Activated CD8-positive, alpha-beta T cell treated with anti-CD3 and anti-CD28 coated beads, Interleukin-2, amount 10 ng/mL, durations not matched to agents 7 days and 5 days (primary cell): ENCODE measurements around the gene GBA3. TPM values are rescaled to one million over a fixed set of nuclear protein-coding genes. Genes with fewer than 3 reads are reported as not detected.

Source experiments
- ATAC-seq: fragments of 150-1000 bp; cut with Tn5 transposase; one replicate; pipeline ENCODE4 v1.10.0; 2021; ENCODE audit warnings: moderate library complexity
- CTCF ChIA-PET: fragments of 350-600 bp; sonication (Branson Sonifier 250); formaldehyde crosslinking; loops from one replicate; lab custom pipeline; 2021; ENCODE audit warnings: antibody characterized with exemption; lab: Charles Lee
- POLR2A ChIA-PET: fragments of 350-600 bp; sonication (Branson Sonifier 250); formaldehyde crosslinking; loops from one replicate; lab custom pipeline; 2021; ENCODE audit warnings: antibody characterized with exemption; lab: Charles Lee
- DNase-seq: peaks from one replicate; pipeline ENCODE4 v3.0.0-alpha.2; 2020
- H3K27ac Mint-ChIP-seq: one replicate; pipeline ENCODE4 v1.8.0; 2021; ENCODE audit warnings: mild to moderate bottlenecking, mixed read lengths
- H3K27me3 Mint-ChIP-seq: one replicate; pipeline ENCODE4 v1.8.0; 2021; ENCODE audit warnings: low read depth, mixed read lengths
- H3K36me3 Mint-ChIP-seq: one replicate; pipeline ENCODE4 v1.8.0; 2021; ENCODE audit warnings: low read depth, mixed read lengths
- H3K4me1 Mint-ChIP-seq: one replicate; pipeline ENCODE4 v1.8.0; 2021; ENCODE audit warnings: low read depth, mixed read lengths
- H3K4me3 Mint-ChIP-seq: one replicate; pipeline ENCODE4 v1.8.0; 2021; ENCODE audit warnings: mild to moderate bottlenecking, mixed read lengths
- H3K9me3 Mint-ChIP-seq: one replicate; pipeline ENCODE4 v1.8.0; 2022; ENCODE audit warnings: mixed read lengths; ENCODE audit not compliant: insufficient read depth
- total RNA-seq, 2 experiments: library from RNA; stranded (reverse); gene quantifications; one replicate each; pipeline ENCODE4 v1.2.3, GENCODE V29; 2021

GBA3 gene
- total RNA-seq, 2 experiments from 2014 or later = not detected

DNA sequence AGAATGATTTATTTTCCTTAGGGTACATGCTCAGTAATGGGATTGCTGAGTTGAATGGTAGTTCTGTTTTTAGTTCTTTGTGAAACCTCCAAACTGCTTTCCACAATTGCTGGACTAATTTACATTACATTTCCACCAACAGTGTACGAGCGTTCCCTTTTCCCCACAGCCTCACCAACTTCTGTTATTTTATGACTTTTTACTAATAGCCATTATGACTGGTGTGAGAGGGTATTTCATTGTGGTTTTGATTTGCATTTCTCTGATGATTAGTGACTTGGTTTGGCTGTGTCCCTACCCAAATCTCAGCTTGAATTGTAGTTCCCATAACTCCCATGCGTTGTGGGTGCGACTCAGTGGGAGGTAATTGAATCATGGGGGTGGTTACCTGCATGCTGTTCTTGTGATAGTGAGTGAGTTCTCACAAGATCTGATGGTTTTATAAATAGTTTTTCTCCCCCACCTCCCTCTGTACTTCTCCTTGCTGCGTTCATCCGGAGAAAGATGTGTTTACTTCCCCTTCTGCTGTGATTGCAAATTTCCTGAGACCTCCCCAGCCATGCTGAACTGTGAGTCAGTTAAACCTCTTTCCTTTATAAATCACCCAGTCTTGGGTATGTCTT lies 95.1 kb downstream of the GBA3 start:
- H3K9me3 Mint-ChIP-seq = no peaks in the 10 kb centered on the region
- ChIA-PET CTCF (no interaction called here), POLR2A (no interaction called here)
- no peaks in the 10 kb centered on the region for H3K36me3 Mint-ChIP-seq
- H3K4me3 Mint-ChIP-seq = no peak overlapping the region
- H3K27me3 Mint-ChIP-seq = no peaks in the 10 kb centered on the region
- no peak for DNase-seq
- no peaks in the 10 kb centered on the region for H3K4me1 Mint-ChIP-seq
- H3K27ac Mint-ChIP-seq = no peak overlapping the region
- ATAC-seq = no peak

- no peaks in the 10 kb centered on the region for H3K27me3 Mint-ChIP-seq
- no peak overlapping the region for H3K27ac Mint-ChIP-seq
- H3K4me1 Mint-ChIP-seq = no peaks in the 10 kb centered on the region
- H3K4me3 Mint-ChIP-seq = no peak overlapping the region
- DNase-seq (no peak), ATAC-seq (no peak)
- no peaks in the 10 kb centered on the region for H3K36me3 Mint-ChIP-seq
- H3K9me3 Mint-ChIP-seq = no peaks in the 10 kb centered on the region
- POLR2A ChIA-PET = no interaction called here
- CTCF ChIA-PET = no interaction called here
Measured at GRCh38 chr4:22790631-22791030, 97.9 kb downstream of the GBA3 start.

- ChIA-PET POLR2A (no interaction called here), CTCF (no interaction called here)
- Mint-ChIP-seq H3K27me3 (no peaks in the 10 kb centered on the region), H3K4me1 (no peaks in the 10 kb centered on the region), H3K4me3 (no peak overlapping the region), H3K36me3 (no peaks in the 10 kb centered on the region), H3K9me3 (no peaks in the 10 kb centered on the region), H3K27ac (no peak overlapping the region)
- no peak for DNase-seq
- no peak for ATAC-seq
Measured at GRCh38 chr4:22794732-22795131, 102.0 kb downstream of the GBA3 start.

DNA sequence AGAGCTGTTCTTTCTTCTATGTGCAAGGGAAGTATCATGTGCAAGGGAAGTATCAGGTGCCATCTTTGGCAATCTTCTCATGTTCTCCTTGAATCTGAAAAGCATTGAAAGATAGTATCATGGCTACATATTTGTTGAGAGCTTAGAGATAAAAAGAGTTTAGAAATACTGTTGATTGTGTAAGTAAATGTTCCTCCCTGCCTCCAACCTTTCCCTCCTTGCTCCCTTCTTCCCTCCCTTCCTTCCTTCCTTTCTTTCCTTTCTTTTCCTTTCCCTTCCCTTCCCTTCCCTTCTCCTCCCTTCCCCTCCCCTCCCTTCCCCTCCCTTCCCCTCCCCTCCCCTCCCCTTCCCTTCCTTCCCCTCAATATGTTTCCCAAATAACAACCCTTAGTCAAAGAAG lies 108.7 kb downstream of the GBA3 start:
- no peaks in the 10 kb centered on the region for H3K9me3 Mint-ChIP-seq
- H3K4me3 Mint-ChIP-seq = no peak overlapping the region
- no peaks in the 10 kb centered on the region for H3K36me3 Mint-ChIP-seq
- CTCF ChIA-PET = no interaction called here
- no peak overlapping the region for H3K27ac Mint-ChIP-seq
- H3K27me3 Mint-ChIP-seq = no peaks in the 10 kb centered on the region
- no peaks in the 10 kb centered on the region for H3K4me1 Mint-ChIP-seq
- no peak for ATAC-seq
- no peak for DNase-seq
- POLR2A ChIA-PET = no interaction called here

- H3K36me3 Mint-ChIP-seq = no peaks in the 10 kb centered on the region
- ATAC-seq (no peak), DNase-seq (no peak)
- no peaks in the 10 kb centered on the region for H3K9me3 Mint-ChIP-seq
- POLR2A ChIA-PET = no interaction called here
- H3K27ac Mint-ChIP-seq = no peak overlapping the region
- CTCF ChIA-PET = no interaction called here
- no peaks in the 10 kb centered on the region for H3K4me1 Mint-ChIP-seq
- no peaks in the 10 kb centered on the region for H3K27me3 Mint-ChIP-seq
- H3K4me3 Mint-ChIP-seq = no peak overlapping the region
Measured at GRCh38 chr4:22802876-22803275, 110.1 kb downstream of the GBA3 start.

DNA sequence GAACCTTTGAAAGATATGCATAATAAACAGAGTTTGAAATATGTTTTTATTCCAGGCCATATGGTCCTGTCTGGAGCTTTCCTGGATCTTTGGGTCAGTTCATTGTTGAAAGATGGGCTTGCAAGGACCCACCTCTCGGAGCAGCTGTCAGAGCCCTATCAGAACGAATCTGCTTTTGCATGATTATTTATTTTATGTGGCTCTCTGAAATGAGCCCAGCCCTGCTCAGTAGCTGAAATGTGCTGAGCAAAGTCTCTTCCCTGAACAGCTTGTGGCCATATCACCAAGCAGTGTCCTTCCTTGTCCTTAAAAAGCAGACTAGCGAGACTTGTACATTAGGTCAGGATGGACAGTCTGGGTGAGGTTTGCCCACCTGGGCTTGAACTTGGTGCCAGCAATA lies 110.8 kb downstream of the GBA3 start:
- Mint-ChIP-seq H3K4me3 (no peak overlapping the region), H3K9me3 (no peaks in the 10 kb centered on the region), H3K27me3 (no peaks in the 10 kb centered on the region), H3K36me3 (no peaks in the 10 kb centered on the region), H3K4me1 (no peaks in the 10 kb centered on the region), H3K27ac (no peak overlapping the region)
- no peak for DNase-seq
- CTCF ChIA-PET = no interaction called here
- ATAC-seq = no peak
- POLR2A ChIA-PET = no interaction called here

GRCh38 chr4:22814906-22815305 lies 122.2 kb downstream of the GBA3 start:
- Mint-ChIP-seq H3K36me3 (no peaks in the 10 kb centered on the region), H3K4me1 (no peaks in the 10 kb centered on the region), H3K4me3 (no peak overlapping the region), H3K27me3 (no peaks in the 10 kb centered on the region), H3K27ac (no peak overlapping the region), H3K9me3 (no peaks in the 10 kb centered on the region)
- POLR2A ChIA-PET = no interaction called here
- ATAC-seq (no peak), DNase-seq (no peak)
- CTCF ChIA-PET = no interaction called here

DNA sequence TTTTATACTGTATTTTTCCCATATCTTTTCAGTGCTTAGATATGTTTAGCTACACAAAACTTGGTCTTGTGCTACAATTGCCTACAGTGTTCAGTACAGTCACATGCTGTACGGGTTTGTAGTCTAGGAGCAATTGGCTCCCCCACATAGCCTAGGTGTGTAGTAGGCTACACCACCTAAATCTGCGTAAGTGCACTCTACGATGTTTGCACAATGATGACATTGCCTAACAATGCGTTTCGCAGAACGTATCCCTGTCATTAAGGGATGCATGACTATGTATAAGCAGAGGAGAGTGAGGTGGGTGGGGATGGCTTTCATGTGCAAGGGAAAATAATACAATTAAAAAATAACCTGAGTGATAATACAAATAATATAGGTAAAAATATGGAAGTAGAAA lies 131.4 kb downstream of the GBA3 start:
- no peak overlapping the region for H3K27ac Mint-ChIP-seq
- ChIA-PET CTCF (no interaction called here), POLR2A (no interaction called here)
- DNase-seq (no peak), ATAC-seq (no peak)
- H3K36me3 Mint-ChIP-seq = no peaks in the 10 kb centered on the region
- H3K27me3 Mint-ChIP-seq = no peaks in the 10 kb centered on the region
- no peaks in the 10 kb centered on the region for H3K4me1 Mint-ChIP-seq
- no peak overlapping the region for H3K4me3 Mint-ChIP-seq
- H3K9me3 Mint-ChIP-seq = no peaks in the 10 kb centered on the region

GRCh38 chr4:22842360-22843018 lies 149.8 kb downstream of the GBA3 start:
- H3K27ac Mint-ChIP-seq = no peak overlapping the region
- ChIA-PET POLR2A (no interaction called here), CTCF (no interaction called here)
- DNase-seq (no peak), ATAC-seq (no peak)
- H3K36me3 Mint-ChIP-seq = no peaks in the 10 kb centered on the region
- H3K4me3 Mint-ChIP-seq = no peak overlapping the region
- no peaks in the 10 kb centered on the region for H3K27me3 Mint-ChIP-seq
- H3K4me1 Mint-ChIP-seq = no peaks in the 10 kb centered on the region
- peaks cover 2% of the 10 kb centered on the region for H3K9me3 Mint-ChIP-seq

- DNase-seq = no peak
- Mint-ChIP-seq H3K4me3 (no peak overlapping the region), H3K27ac (no peak overlapping the region), H3K36me3 (no peaks in the 10 kb centered on the region), H3K4me1 (no peaks in the 10 kb centered on the region), H3K27me3 (no peaks in the 10 kb centered on the region), H3K9me3 (no peaks in the 10 kb centered on the region)
- ATAC-seq = no peak
- POLR2A ChIA-PET = no interaction called here
- CTCF ChIA-PET = no interaction called here
Measured at GRCh38 chr4:22848332-22848731, 155.6 kb downstream of the GBA3 start.

DNA sequence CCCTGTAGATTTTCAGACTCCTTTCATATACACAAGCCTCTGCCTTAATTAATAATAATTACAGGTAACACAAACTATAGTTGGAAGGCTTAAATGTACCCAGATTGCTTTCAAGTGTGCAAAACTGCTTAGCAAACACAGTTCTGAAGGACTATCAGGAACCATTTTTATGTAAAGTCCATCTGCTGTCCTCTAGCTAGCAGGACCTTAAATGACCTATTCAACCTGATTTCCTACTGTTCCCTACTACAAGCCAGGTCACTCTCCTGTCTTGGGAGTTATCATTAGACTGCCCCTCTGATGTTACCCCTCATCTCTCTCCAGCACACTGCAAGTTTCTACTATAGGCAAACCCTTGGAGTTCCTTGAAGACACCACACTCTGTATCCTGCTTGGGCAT lies 157.3 kb downstream of the GBA3 start:
- POLR2A ChIA-PET = no interaction called here
- CTCF ChIA-PET = no interaction called here

GRCh38 chr4:22850630-22851029 lies 157.9 kb downstream of the GBA3 start:
- Mint-ChIP-seq H3K4me3 (no peak overlapping the region), H3K36me3 (no peaks in the 10 kb centered on the region), H3K4me1 (no peaks in the 10 kb centered on the region), H3K9me3 (no peaks in the 10 kb centered on the region), H3K27me3 (no peaks in the 10 kb centered on the region), H3K27ac (no peak overlapping the region)
- ChIA-PET POLR2A (no interaction called here), CTCF (no interaction called here)
- ATAC-seq (no peak), DNase-seq (no peak)

More for the DNA sequence above, 157.3 kb downstream of the GBA3 start:
- no peaks in the 10 kb centered on the region for H3K9me3 Mint-ChIP-seq
- H3K27me3 Mint-ChIP-seq = no peaks in the 10 kb centered on the region
- H3K36me3 Mint-ChIP-seq = no peaks in the 10 kb centered on the region
- no peak overlapping the region for H3K4me3 Mint-ChIP-seq
- ATAC-seq (no peak), DNase-seq (no peak)
- H3K4me1 Mint-ChIP-seq = no peaks in the 10 kb centered on the region
- H3K27ac Mint-ChIP-seq = no peak overlapping the region

DNA sequence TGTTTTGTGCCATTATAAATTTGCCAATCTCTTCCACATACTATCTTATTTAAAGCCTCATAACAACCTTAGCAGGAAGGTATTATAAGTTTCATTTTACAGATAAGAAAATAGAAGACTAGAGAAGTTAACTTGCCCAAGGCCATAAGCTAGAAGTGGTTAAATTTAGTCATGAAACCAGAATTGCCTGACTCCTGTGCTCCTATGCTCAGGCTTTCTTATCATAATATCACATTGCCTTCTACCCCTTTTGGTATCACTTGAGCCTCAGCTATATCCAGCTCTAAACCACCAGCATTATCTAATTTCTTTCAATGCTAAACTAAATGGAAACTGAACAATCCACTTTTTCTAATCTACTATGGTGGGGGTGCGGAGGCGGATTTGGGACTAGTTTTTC lies 164.7 kb downstream of the GBA3 start:
- DNase-seq = no peak
- Mint-ChIP-seq H3K27ac (no peak overlapping the region), H3K4me3 (no peak overlapping the region), H3K27me3 (no peaks in the 10 kb centered on the region), H3K4me1 (no peaks in the 10 kb centered on the region), H3K9me3 (no peaks in the 10 kb centered on the region), H3K36me3 (no peaks in the 10 kb centered on the region)
- ChIA-PET POLR2A (no interaction called here), CTCF (no interaction called here)
- ATAC-seq = no peak
